Endothelial cell of hepatic sinusoid (primary cell): ENCODE data around the gene BICRA.
"Not testable (repeated sequence)": the region's sequence is repeated elsewhere in the genome, so short reads cannot be mapped to it uniquely, and the experiment has no call there.

Experiments
- in situ Hi-C: cut with HindIII; loops from 2 replicates; pipeline ENCODE4 v1.10.0; 2017; ENCODE audit warnings: low sequenced_read_pairs

The BICRA gene

DNA sequence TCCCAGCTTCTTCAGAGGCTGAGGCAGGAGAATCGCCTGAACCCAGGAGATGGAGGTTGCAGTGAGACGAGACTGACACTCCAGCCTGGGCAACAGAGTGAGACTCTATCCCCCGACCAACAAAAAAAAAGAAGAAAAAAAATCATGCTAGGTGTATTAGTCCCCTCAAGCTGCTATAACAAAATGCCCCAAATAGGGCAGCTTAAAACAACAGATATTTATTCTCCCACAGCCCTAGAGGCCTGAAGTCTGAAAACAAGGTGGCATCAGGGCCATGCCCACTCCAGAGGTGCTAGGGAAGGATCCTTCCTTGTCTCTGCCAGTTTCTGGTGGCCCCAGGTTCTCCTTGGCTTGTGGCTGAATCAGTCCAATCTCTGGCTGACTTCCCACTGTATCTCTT, 95.7 kb downstream of the BICRA start:
- in situ Hi-C loops, result no loop called here

DNA sequence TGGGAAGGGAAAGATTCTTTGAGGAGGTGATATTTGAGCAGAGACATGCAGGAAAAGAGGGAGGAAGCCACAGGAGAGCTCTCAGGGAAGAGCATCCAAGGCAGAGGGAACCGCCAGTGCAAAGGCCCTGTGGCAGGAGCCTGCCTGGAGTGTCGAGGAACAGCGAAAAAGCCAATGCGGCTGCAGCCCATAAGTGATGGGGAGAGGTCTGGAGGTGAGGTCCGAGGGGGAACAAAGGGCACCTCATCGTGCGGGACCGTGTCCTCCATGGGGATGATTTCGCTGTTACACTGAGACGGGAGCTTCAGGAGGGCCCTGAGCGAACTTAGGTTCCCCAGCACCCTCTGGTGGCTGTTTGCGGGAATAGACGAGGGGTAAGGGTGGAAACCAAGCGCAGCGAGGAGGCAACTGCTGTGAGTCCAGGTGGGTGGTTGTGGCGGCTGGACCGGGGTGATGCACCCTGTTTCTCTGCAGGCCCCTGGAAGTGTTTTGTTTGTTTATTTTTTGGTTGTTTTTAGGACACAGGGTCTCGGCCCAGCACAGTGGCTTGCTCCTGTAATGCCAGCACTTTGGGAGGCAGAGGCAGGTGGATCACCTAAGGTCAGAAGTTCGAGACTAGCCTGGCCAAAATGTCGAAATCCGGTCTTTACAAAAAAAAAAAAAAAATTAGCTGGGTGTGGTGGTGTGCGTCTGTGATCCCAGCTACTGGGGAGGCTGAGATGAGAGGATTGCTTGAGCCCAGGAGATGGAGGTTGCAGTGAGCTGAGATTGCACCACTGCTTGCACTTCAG, 98.4 kb downstream of the BICRA start:
- in situ Hi-C loops, result no loop called here

DNA sequence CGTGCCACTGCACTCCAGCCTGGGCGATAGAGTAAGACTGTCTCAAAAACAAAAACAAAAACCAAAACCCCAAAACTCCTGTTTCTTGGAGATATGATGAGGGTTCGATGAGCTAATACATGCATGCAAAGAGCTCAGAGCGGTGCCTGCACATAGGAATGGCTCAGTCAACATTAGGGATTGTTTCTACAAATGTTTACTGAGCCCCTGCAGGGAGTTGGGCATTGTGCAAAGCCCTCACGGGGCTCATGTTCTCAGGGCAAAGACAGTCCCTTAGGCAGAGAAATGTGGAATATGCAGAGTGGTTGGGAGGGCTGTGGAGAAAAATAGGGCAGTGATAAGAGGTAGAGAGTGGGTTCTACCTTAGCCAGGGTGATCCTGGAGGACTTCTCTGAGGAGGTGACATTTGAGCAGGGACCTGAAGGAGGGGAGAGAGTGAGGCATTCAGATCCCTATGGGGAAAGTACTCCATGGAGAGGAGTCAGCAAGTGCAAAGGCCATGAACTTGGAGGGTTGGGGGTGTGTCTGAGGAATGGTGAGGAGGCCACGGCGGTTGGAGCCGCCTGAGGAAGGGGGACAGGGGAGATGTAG, 102.8 kb downstream of the BICRA start:
- in situ Hi-C loops, result no loop called here

DNA sequence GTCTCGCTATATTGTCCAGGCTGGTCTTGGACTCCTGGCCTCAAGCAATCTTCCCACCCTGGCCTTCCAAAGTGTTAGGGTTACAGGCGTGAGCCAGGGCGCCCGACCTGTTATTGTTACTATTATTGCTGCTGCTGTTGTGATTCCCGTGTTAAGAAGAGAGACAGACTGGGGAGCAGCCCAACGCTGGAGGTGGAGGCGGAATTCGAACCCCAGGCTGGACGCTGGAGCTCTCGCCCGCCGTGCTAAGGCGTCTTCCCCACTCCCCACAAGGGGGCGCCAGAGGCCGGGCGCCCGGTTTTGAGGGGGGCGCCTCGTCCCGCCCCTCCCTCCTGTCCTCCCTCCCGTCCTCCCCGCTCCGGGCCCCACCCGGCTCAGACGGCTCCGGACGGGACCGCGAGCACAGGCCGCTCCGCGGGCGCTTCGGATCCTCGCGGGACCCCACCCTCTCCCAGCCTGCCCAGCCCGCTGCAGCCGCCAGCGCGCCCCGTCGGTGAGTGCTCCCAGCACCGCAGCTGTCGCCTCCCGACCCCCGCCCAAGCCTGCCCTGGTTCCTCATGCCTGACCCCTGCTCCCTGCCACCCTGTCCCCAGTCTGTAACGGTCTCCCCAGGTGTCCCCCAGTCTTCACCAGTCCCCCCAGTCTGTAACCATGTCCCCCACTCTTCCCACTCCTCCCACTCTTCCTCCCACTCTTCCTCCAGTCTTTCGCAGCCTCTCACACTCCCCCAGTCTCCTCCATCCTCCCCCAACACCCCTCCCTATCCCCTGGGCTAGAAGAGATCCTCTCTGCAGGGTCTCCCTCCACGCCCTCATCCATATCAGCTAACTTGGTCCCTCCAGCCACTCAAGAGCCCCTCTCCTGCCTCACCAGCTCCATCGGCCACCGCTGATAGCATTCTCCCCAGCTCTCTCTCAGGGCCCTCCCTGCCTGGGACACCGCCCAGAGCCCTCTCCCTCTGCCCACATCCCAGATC, 104.4 kb downstream of the BICRA start, which contains the start of gene EHD2:
EHD2 (plus strand) TSS at position 377 of the 976 bp plus-strand sequence. CDS start 3,191 bp downstream, outside the sequence.
- in situ Hi-C loops, result no loop called here

DNA sequence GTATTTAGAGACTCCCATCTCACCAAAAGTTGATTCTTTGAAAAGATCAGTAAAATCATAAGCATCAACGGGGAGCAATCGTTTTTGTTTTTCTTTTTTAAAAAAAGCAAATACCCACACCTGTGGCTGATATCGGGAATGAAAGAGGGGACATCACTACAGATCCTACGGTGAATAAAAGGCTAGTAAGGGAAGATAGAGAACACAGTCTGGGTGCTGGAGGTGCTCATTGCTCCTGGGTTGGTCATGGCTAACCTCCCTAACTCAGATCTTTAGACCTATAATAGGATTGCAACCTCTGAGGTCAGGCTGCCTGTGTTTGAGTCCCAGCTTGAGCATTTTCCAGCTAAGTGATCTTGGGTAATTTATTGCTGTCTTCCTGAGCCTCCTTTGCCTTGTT, 105.4 kb downstream of the BICRA start:
- in situ Hi-C loops, result no loop called here

DNA sequence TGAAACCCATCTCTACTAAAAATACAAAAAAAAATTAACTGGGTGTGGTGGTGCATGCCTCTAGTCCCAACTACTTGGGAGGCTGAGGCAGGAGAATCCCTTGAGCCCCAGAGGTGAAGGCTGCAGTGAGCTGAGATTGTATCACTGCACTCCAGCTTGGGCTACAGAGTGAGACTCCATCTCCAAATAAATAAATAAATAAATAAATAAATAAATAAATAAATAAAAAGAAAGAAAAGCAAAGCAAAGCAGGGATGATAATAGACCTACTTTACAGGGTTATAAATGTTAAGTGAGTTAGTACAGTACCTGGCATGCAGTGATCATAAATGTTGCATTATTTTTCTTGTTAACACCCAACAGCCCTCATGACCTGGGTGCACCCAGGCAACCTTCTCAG, 105.9 kb downstream of the BICRA start:
- in situ Hi-C loops, result not testable (repeated sequence)

DNA sequence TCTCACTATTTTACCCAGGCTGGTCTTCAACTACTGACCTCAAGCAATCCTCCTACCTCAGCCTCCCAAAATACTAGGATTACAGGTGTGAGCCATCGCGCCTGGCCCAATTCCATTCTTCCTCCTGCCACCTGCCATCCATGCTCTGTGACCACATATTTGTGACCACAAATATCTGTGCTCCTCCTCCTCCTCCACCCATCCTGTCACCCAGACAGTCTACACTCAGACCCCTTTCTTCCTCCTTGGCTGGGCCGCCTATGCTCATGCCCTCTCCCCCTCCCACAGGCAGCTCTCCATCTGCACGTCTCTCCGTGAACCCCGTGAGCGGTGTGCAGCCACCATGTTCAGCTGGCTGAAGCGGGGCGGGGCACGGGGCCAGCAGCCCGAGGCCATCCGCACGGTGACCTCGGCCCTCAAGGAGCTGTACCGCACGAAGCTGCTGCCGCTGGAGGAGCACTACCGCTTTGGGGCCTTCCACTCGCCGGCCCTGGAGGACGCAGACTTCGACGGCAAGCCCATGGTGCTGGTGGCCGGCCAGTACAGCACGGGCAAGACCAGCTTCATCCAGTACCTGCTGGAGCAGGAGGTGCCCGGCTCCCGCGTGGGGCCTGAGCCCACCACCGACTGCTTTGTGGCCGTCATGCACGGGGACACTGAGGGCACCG, 107.5 kb downstream of the BICRA start:
- in situ Hi-C loops, result no loop called here

DNA sequence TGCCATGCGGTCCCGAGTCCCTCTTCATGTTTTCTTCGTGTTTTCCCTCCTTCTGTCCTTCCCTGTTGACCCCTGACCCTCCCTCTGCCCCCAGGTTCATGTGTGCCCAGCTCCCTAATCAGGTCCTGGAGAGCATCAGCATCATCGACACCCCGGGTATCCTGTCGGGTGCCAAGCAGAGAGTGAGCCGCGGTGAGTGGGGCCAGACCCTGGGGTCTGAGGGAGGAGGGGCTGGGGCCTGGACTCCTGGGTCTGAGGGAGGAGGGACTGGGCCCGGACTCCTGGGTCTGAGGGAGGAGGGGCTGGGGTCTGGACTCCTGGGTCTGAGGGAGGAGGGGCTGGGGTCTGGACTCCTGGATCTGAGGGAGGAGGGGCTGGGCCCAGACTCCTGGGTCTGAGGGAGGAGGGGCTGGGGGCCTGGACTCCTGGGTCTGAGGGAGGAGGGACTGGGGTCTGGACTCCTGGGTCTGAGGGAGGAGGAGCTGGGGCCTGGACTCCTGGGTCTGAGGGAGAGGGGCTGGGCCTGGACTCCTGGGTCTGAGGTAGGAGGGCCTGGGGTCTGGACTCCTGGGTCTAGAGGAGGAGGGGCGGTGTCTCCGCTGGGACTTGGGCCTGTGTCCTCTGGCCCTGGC, 109.6 kb downstream of the BICRA start:
- in situ Hi-C loops, result not testable (repeated sequence)

DNA sequence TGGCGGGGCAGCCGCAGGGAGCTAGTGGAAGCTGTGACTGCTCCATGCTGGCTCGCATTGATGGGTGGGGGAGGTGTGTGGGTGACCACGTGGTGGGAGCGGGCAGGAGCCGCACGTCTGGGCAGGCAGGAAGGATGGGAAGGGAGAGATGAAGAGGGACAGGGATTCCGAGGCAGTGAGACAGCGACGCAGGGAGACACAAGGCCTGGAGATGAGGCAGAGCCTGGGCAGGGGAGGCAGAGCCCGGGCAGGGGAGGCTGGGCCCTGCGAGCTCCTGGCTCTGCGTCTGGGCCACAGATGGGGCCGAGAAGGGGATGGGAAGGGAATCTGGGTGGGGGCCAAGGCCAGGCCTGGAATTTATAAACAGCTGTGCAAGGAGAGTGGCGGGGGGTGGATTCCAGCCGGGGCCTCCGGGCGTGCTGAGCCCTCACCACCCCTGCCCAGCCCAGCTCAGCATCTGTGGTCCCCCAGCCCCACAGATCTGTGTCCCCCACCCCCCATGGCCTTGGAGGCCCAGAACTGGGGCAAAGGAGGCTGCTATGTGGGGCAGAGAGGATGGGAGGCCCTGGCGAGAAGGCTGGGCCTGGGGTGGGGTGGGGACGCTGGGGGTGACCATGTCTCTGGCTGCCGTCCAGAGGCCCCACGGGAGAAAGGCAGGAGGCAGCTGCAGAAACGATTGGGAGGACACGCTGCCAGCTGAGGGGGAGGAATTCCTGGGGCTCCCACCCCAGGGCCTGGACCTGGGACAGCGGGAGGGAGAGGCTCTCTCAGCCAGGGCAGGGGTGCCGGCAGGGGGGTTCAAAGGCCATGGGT, 110.3 kb downstream of the BICRA start:
- in situ Hi-C loops, result no loop called here

DNA sequence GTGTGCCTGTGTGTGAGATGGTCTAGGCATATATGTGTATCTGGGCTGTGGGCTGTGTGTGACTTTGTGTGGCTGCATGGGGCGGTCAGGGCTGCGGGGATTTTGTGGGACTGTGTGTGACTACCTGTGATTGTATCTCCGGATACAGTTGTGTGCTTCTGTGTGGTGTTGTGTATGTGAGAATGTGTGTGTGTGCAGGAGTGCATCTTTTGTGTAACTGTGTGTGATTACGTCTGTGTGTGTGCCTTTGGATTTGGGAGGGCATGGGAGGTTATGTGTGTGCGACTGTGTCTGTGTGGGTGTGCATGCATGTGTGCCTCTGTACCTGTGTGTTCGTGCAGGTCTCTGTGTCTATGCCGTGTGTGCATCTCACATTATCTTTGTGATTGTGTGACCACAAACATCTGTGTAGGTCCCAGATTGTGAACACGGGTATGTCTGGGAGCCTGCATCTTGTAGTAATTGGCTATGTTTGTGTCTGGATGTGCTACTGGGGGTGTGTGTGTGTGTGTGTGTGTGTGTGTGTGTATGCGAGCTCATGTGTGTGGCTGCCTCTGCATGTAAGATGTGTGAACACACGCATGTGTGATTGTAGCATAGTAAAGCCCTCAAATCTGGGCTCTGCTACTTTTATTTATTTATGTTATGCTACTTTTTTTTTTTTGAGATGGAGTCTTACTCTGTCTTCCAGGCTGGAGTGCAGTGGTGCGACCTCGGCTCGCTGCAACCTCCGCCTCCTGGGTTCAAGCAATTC, 111.9 kb downstream of the BICRA start:
- in situ Hi-C loops, result no loop called here

DNA sequence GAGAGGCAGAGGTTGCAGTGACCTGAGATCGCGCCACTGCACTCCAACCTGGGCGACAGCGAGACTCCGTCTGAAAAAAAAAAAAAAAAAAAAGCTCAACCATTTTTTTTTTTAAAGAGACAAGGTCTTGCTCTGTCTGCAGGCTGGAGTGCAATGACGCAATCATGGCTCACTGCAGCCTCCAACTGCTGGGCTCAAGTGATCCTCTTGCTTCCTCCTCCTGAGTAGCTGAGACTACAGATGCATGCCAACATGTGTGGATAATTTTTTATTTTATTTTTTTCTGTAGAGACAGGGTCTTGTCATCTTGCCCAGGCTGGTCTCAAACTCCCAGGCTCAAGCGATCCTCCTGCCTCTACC, 114.6 kb downstream of the BICRA start:
- in situ Hi-C loops, result no loop called here

DNA sequence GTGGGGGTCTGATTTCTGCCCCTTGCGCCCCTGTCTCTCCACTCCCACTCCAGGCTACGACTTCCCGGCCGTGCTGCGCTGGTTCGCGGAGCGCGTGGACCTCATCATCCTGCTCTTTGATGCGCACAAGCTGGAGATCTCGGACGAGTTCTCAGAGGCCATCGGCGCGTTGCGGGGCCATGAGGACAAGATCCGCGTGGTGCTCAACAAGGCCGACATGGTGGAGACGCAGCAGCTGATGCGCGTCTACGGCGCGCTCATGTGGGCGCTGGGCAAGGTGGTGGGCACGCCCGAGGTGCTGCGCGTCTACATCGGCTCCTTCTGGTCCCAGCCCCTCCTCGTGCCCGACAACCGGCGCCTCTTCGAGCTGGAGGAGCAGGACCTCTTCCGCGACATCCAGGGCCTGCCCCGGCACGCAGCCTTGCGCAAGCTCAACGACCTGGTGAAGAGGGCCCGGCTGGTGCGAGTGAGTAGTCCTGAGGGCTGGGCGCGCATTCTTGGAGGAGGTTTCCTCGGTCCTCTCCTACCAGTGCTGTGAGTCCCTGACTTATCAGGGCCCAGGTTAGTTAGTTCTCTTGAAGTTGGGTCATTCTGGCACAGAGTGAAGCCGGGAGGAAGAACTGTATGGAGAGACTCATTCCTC, 116.9 kb downstream of the BICRA start:
- in situ Hi-C loops, result no loop called here

DNA sequence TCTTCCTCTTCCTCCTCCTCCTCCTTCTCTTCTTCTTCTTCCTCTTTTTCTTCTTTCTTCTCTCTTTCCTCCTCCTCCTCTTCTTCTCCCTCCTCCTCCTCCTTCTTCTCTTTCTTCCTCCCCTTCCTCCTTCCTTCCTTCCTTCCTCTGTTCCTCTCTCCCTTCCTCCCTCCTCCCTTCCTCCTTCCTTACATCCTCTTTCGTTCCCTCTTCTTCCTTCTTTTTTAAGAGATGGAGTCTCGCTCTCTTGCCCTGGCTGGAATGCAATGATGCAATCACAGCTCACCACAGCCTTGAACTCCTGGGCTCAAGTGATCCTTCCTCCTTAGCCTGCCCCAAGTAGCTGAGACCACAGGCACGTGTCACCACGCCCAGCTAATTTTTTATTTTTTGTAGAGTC, 117.5 kb downstream of the BICRA start:
- in situ Hi-C loops, result no loop called here

DNA sequence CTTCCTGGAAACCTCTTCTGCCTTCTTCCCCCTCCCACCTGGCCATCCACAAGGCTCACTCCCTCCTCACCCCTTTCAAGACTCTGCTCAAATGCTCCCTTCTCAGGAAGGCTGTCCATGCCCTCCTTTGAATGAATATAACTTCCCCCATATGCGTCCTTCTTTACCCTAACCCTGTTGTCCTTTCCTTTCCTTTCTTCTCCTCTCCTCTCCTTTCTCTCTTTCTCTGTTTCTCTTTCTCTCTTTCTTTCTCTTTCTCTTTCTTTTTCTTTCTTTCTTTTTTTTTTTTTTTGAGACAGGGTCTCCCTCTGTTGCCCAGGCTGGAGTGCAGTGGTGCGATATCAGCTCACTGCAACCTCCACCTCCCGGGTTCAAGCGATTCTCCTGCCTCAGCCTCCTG, 119.4 kb downstream of the BICRA start:
- in situ Hi-C loops, result not testable (repeated sequence)

DNA sequence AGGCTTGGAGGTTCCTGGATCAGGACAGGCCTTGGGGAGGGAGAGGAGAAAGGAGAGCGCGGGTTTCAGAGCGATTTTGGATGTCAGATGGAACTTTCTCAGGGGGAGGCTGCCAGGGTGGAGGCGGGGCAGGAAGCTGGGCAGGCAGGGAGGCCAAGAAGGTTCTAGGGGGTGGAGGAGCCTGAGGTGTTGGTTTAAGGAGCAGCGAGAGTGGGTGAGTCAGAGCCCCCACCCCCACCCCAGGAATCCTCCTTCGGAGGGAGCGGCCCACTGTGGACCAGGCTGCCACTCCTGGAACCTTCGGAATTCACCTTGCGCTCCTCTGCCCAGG, 120.5 kb downstream of the BICRA start:
- in situ Hi-C loops, result no loop called here

DNA sequence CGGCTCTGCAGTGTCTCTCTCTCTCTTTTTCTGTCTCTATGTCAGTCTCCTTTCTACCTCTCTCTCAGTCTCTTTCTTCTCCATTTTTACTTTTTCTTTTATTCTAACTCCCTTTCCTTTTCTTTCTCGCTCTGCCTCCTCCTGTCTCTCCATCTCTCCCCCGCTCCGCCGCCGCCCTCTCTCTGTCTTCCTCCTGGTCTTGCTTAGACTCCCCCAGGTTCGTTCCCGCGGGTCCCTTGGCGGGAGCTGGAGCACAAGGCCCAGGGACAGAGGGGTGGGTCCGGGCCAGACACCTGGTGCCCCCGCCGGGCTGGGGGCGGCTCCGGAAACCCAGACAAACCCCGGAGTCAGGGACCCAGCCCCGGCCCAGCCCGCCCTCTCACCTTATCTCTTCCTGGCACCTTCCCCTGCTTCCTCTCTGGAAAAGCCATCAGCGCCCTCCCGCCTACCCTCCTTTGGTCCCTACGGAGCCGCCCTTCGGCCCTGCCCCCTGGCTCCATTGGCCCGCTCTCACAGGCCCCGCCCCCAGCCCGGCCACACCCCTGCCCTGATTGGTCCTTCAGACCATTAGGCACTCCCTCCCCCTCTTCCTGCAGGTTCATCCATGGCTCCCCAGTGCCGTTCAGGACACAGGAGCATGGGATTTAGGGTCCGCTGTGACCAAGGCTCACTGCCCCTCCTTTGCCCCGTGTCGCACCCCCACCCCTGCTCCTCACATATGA, 121.0 kb downstream of the BICRA start:
- in situ Hi-C loops, result no loop called here

DNA sequence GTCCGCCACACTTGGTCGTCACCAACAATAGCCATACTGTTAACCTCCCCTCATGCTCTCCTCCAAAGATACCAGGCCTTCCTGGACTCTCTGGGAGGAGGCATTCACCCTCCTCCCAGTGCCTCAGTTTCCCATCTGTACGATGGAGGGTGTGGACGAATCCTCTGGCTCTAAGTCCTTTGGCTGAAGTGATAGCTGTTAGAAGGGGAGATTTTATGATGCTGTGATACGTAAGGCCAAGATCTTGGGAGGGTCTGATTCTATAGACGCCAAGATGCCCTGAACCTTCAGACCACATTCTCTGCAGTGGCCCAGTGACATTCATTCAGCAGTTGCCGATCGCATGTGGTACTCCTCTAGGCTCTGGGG, 121.6 kb downstream of the BICRA start:
- in situ Hi-C loops, result no loop called here

DNA sequence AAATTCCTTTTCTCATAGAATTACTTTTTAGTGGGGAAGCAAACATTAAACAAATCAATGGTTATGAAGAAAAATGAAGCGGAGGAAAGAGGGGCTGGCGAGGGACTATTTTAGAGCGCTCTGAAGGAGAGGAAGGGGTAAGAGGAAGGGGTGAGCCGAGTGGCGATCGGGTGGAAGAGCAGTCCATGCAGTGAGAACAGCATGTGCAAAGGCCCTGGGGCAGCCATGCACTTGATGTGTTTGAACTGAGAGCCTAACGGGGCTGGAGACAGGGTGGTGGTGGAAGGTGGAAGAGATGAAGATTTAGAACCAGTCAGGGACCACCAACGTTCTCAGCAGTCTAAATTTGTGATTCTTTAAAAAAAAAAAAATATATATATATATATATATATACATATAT, 122.0 kb downstream of the BICRA start:
- in situ Hi-C loops, result no loop called here
